Hematopoietic multipotent progenitor cell treated with erythropoietin and hydrocortisone succinate and interleukin-3 and kit ligand, for 8 days (in vitro differentiated cells): ENCODE results near the gene CCDC85C.

ENCODE experiments used
- DNase-seq: peaks from one replicate; pipeline ENCODE4 v3.0.0-alpha.2; 2015

The CCDC85C gene

GRCh38 chr14:99519931-99520421 is 84.0 kb downstream of the CCDC85C start:
- DNase-seq: no peak

DNA sequence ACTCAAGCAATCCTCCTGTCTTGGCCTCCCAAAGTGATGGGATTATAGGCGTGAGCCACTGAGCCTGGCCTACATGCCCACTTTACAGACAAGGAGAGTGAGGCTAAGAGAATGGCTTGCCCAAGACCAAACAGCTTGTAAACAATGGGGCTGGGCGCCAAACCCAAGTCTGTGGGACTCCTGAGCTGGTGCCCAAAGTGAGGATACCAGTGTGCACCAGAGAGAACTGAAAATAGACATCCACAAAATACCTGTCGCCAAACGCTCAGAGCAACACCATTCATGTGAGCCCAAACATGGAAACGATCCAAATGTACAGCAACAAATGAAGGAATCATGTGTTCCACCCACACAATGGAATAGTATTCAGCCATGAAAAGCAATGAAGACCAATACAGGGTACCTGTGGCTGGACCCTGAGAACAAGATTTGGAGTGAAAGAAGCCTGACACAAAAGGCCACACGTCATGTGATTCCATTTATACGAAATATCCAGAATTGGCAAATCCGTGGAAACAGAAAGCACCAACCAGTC is 84.6 kb downstream of the CCDC85C start:
- DNase-seq: no peak

DNA sequence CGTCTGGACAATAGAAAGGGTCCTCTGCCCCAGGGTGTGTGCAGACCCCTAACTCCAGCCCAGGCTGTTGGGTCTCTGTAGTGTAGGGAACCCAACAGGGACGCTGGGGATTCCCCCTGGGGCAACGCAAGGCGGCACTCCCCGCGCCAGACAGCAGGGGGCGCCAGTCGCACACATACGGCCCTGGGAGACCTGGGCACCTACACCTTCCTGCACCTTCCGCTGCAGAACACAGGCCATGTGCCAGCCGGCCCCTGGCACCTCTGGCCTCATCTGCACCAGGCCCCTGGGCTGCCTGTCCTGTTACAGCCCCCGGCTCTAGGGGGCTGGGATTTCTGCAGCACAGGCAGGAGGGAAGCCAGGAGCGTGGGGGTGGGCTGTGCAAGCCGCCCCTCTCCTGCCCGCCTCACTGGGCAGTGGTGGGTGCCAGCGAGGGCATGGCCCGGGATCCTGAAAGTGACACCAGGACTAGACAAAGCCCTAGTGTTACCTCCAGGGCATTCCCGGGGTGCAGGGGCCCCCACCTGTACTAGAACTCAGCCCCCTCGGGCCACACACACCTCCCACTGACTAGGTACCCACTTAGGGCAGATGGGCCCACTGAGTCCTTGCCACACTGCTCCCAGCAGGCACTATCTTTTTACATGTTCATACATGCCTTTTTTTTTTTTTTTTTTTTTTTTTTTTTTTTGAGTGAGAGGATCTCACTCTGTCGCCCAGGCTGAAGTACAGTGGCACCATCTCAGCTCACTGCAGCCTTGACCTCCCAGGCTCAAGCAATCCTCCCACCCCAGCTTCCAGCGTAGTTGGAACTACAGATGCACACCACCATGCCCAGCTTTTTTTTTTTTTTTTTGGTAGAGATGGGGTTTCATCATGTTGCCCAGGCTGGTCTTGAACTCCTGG is 85.3 kb downstream of the CCDC85C start:
- peak; percentile 56 for DNase-seq

DNA sequence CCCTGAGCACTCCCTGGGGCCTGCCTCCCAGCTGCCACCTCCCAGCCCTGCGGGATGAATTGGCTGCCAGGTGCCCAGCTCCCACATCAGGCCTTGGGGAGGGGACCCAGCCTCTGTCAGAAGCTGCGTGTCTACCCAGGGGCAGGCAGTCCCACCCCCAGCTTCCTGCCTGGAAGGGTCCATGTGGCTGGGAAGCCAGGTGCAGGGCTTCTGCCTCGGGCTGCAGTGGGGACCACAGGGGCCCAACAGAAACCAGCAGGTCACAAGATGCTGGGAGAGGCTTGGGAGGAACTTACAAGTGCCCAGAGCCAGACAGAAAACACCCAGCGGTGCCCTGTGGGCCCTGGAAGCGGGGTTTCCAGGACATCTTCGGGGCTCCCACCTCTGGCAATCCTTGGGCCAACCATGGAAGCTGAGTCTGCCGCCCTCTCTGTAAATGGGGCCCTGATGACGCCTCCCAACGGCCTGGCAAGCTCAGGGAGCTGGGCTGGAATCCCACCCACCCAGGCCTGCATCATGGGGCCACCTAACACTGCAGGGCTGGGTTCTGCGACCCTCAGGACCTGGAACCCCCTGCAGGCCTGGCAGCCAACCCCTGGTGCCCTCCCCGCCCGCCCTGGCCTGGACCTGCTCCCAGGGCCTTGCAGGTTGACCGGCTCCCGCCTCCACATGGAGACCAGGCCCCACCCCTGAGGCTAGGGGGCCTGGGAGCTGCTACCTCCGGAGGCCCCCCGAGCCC is 86.2 kb downstream of the CCDC85C start:
- DNase-seq: no peak

DNA sequence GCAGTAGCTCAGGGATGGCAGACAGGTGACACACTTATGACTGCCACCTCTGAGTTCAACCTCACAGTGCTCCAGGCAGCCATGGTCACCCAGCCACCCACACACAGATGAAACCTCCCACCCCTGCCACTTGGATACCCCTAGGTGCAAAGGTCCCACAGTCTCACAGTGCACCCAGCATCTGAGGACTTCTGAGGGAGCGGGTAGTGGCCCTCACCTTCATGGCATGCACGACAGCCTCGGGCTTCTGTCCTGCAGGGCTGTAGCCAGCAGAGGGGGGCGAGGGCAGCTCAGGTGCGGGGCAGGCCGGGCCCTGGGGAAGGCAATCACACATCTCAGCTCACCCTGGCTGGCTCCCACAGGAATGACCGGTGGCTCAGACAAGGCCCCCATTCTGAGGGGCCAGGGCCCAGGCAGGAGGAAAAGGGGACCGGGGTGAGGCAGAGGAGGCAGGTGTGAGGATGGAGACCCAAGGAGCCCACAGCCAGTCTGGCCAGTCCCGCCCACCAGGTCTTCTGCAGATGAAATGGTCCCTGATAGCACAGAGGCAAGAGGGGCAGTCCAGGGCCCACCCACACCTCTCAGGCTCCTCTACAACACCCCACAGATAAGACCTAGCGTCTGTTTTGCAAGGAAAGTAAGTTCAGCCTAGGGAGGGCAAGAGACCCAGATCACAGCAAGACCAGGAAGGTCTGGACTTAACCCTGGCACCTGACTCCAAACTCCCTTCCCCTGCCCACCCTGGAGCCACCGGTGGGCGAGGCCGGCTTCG is 87.0 kb downstream of the CCDC85C start:
- no peak for DNase-seq

- DNase-seq: no peak
These were observed 87.7 kb downstream of the CCDC85C start for GRCh38 chr14:99516156-99516870.

DNA sequence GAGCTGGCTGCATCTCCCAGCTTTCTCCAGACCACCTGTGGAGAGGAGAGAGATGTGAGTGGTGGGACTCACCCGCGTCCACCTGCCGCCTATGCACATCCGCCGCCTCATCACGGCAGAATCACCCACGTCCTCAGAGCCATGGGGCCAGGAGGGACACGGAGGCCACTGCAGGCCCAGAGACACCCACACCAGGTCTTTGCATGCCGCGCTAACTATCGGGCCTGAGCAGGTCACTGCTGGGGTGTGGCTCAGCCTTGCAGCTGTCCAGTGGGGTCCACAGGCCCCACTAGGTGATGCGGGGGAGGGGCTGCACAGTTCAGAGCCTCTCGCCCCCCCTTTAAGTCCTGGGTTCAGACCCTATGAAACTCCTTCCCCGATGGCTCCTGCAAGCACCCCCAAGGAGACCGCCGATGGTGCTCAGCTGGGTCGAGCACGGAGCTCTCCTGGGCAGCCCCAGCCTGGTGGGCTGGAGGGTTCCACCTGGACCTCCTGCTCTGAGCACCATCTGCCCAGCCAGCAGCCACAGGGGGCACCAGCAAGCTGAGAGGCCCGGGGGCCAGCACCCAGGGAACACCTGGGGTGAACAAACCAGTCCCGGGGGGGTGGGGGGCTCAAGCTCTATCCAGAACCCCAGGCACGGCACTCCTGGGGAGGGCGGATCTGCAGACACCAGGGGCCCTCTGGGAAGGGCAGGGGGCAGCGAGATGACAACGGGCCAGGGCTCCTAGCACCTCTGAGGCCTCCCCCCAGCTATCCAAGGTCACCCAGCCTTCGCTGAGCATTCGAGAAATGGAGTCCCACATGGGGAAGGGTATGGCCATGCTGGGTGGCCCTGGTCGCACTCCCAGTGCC is 88.5 kb downstream of the CCDC85C start:
- DNase-seq: no peak

DNA sequence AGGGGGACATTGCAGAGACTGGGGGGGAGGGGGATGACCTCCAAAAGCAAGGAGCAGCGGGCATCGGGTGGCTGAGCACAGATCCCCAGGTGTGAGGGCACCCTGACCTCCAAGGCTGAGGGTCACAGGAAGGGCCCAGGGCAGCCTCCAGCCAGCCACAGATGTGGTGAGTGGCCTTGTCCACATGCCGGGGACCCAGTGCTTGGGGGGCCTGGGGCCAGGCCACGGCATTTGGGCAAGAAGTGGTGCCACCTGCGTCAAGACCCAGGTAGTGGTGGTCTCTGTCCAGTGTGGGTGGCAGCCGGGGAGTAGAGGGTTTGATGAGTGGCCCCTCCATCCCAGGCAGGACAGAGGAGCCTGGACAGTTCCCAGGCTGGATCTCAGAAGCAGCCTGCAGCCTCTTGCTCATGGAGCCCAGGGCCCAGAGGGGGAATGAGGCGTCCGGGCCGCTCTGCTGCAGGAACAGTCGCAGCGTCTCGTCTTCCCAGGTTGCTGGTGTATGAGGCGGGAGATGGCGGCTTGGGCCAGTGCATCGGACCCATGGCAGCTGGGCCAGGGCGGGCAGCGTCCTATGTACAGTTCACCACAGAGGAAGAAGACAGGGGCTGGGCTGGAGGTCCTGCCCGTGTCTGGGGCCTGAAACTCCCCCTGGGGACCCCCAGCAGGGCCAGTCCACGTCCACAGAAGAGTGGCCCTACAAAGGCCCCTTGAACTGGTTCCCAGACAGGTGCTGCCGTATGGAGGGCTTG is 89.3 kb downstream of the CCDC85C start:
- no peak for DNase-seq

DNA sequence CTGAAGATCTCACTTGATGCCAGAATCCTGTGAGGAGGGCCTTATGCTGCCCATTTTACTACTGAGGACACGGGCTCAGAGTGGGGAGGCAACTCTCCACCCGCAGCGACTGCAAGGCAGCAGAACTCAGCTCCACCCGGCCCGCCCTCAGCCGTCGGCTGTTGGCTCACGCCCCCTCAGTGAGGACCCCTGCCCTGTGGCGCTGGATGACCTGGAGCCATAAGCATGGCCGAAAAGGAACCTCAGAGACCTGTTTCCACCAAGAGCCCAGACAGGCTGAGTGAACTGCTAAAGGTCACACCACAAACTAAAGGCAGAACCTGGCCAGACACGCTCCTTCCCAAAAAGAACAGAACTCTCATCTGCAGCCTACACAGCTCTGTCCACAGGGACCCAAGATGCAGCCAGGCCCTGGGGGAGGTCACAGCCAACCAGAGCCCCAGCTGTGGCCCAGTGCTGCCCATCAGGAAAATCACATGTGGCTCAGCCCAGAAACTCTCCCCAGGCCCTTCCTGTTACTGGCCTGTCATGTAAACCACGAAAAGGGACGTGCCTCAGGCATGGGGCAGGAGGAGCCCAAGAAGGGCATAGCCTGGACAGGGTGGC is 90.0 kb downstream of the CCDC85C start:
- DNase-seq: no peak

- no peak for DNase-seq
These were observed 90.8 kb downstream of the CCDC85C start for GRCh38 chr14:99513183-99513694.

DNA sequence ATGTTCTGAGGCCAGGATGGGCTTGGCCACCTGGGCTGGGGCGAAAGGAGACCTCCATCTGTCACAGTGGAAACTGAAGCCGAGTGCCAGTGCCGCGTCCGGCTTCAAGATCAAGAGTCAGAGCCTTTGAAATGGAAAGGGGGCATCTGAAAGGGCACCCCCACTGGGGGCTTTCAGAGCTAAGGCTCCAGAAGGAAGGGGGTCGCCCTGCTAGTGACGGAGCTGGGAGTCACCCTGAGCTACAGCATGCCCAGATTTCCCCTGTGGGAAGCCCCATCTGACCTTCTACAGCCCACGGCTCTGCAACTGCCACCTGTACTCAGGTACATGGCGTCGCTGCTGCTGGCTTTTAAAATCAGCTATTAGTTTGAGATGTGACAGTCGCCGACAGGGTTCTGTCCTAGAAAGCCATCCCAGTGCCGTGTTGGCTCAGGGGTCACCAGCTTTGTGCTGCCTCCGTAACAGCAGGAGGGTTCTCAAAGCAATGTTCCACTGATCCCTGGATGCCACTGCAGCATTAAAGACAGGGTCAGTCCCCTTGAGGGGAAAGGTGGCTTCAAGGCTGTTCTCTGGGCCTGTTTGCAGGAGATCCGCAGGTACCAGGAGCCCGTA is 91.3 kb downstream of the CCDC85C start:
- DNase-seq: no peak

DNA sequence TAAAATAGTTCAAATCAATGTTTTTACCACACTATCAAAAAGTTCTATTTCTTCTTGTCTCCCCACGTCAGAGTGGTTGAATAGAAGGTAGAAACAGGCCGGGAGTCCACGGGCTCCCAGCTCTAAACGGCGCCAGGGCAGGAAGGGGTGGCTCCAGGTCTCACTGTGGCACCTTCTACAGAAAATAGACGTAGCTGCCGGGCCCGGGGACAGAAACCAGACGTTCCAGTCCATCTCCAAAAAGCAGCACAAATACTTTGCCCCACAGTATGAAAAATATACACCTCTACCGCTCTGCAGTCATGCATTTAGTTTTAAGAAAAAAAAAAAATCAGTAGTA is 91.9 kb downstream of the CCDC85C start:
- DNase-seq: no peak

DNA sequence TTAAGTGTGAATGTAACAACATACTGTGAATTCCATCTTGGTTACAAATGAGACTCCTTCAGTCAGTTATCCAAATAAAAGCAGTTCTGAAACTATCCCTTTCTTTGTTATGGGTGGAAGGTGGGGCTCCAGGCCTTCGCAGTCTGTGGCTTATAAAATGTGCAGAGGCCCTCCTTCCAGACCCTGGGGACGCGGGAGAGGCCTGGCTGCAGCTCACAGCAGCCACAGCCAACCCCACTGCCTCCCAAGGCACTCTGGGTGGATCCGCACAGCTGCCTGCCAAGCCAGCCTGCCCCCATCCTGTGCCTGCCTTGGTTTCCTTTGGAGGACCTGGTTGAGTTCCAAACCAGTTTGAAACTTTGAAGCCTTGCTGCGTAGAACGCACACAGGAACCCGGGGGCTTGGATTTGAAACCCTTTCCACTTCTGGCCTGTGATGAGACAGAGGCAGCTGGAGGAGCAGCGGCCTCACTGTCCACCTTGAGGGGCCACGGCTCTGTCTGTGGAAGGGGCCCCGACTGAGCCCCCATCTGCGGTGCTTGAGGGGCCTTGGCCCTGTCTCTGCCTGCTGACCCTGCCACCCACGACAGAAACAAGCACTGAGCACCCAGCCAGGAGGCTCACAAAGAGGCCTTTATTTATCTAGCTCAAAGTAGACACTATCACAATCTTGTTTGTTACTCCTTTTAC is 92.4 kb downstream of the CCDC85C start:
- no peak for DNase-seq

GRCh38 chr14:99510556-99511139 is 93.4 kb downstream of the CCDC85C start:
- DNase-seq: no peak

DNA sequence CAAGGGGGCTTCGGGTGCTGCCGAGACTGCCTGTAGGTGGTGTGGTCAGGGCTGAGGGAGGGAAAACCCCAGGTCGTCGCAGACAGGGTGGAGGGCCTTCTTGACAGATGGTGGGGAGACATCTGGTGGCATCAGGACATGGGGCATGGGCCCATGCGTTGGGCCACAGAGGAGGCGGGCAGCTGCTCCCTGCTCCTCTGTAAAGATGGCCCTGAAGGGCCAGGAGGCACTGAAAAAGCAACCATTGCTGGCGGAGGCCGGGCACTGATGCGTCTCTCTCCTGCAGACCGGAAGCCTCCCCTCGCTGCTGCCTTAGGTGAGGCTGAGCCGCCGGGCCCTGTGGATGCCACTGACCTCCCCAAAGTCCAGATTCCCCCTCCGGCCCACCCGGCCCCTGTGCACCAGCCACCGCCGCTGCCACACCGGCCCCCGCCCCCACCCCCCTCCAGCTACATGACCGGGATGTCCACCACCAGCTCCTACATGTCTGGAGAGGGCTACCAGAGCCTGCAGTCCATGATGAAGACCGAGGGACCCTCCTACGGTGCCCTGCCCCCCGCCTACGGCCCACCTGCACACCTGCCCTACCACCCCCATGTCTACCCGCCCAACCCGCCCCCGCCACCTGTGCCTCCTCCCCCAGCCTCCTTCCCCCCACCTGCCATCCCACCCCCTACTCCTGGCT is 94.0 kb downstream of the CCDC85C start:
- DNase-seq: no peak

DNA sequence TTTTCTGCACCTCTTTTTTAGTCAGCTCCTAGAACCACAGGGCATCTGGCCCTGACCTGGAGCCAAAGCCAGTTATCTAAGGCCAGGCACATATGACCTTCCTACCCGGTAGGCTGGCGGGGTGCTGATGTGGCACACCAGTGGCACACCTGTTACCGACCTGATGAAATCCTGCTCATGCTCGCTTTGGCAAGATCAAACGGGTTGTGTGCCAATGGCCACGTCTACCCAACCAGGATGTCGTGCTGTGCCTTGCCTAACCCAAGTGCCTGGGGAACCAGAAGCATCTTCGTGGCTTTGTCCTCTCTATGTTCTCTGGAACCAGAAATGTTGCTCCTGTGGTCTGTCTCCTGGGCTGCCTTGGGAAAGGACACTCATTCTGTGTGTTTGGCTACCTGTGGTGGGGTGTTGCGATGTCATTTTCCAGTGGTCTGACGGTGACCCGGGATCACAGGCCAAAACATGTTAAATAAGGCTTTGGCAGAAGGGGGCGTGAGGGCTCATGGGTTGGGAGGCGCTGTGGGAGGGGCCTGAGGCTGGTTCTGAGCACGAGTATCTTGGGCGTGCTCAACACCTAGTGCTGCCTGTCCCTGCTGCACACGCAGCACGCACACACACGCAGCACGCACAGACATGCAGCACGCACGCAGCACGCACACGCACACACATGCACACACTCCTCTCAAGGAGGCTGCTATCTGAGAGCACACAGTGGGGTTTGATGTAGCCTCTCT is 94.9 kb downstream of the CCDC85C start:
- no peak for DNase-seq
